ENCODE measurements around the gene KRT23.

The KRT23 gene

DNA sequence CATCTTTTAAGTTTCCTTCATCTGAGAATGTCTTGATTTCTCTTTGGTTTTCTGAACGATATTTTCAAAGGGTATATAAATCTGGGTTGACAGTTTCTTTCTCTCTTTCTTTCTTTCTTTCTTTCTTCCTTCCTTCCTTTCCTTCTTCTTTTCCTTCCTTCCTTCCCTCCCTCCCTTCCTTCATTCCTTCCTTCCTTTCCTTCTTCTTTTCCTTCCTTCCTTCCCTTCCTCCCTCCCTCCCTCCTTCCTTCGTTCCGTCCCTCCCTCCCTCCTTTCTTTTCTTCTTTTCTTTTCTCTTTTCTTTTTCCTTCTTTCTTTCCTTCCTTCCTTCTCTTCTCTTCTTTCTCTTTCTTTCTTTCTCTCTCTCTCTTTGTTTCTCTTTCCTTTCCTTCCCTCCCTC, 36.9 kb upstream of the KRT23 start:
- no peak overlapping the region for H3K4me3 ChIP-seq
- no peaks in the 10 kb centered on the region for H3K36me3 ChIP-seq (ENCODE audit: insufficient read depth, low read length)
- TF ChIP-seq EZH2 (IDR thresholded peaks at IDR 0.05) (no peak), FOXP2 (optimal IDR thresholded peaks at IDR 0.05; ENCODE audit: control extremely low read depth, extremely low read length, insufficient read depth) (no peak), POLR2AphosphoS5 (IDR thresholded peaks at IDR 0.05; ENCODE audit: borderline replicate concordance, low read depth, low read length) (no peak)

DNA sequence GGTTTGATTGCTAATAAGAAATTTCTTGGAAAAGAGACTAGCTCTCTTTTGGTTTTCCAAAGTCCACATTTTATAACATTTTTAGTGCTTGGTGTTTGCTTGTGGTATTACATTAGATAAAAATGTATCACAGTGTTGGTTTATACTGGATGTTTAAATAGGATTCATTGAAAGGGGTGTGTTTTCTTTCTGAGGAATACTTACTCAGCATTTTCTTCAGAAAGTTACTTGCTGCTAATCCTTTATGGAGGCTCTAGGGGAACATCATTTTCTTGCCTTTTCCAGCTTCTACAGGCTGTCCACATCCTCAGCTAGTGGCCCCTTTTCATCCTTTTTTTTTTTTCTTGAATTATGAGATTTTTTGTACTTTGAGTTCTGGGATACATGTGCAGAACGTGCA, 30.1 kb upstream of the KRT23 start:
- Histone ChIP-seq H3K36me3 (ENCODE audit: insufficient read depth, low read length) (no peaks in the 10 kb centered on the region), H3K27ac (0 out of 2 replicates have a peak overlapping the region, but pooled peaks have one; percentile 33), H3K4me3 (no peak overlapping the region), H3K9me3 (ENCODE audit: low read depth, low read length) (no peaks in the 10 kb centered on the region; the same call in 1 of the 2 replicates), H3K9ac (ENCODE audit: insufficient read length) (no peak overlapping the region)
- TF ChIP-seq EZH2 (IDR thresholded peaks at IDR 0.05) (no peak), FOXP2 (optimal IDR thresholded peaks at IDR 0.05; ENCODE audit: control extremely low read depth, extremely low read length, insufficient read depth) (no peak), POLR2AphosphoS5 (IDR thresholded peaks at IDR 0.05; ENCODE audit: borderline replicate concordance, low read depth, low read length) (no peak)
- DNase-seq (ENCODE audit: low read depth, low spot score) = no peak

More for the DNA sequence above, 36.9 kb upstream of the KRT23 start:
- H3K9me3 ChIP-seq (ENCODE audit: low read depth, low read length) = no peaks in the 10 kb centered on the region; the same call in 1 of the 2 replicates
- DNase-seq (ENCODE audit: low read depth, low spot score) = no peak
- no peak overlapping the region for H3K9ac ChIP-seq (ENCODE audit: insufficient read length)
- H3K27ac ChIP-seq = no peak overlapping the region

DNA sequence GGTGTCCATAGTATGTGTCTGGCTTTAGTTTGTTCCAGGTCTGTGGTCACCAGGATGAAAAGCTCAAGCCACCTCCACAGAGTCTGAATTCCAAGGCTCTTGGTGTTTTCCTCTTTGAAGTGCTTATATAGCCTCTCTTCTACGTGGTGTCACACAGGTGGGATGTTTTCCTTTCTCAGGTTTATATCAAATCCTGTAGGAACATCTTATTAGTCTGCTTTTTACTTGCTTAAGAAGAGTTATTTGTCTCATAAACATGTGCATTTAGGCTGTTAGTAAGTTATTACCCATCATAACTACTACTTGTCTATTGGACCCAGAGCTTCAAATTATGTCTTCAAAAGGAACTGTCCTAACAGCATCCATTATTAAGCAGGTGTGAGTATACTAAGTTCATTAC, 29.4 kb upstream of the KRT23 start, which contains the start of gene KRT39:
Gene KRT39, minus strand, starts transcription at position 101 of the 400 bp plus-strand sequence. Its CDS starts 92 bp downstream, at position 9.
- TF ChIP-seq EZH2 (IDR thresholded peaks at IDR 0.05) = no peak
- TF ChIP-seq FOXP2 (optimal IDR thresholded peaks at IDR 0.05; ENCODE audit: control extremely low read depth, extremely low read length, insufficient read depth) = no peak
- TF ChIP-seq POLR2AphosphoS5 (IDR thresholded peaks at IDR 0.05; ENCODE audit: borderline replicate concordance, low read depth, low read length) = no peak
- no peak within 1 kb of the TSS for H3K9ac ChIP-seq (ENCODE audit: insufficient read length)

DNA sequence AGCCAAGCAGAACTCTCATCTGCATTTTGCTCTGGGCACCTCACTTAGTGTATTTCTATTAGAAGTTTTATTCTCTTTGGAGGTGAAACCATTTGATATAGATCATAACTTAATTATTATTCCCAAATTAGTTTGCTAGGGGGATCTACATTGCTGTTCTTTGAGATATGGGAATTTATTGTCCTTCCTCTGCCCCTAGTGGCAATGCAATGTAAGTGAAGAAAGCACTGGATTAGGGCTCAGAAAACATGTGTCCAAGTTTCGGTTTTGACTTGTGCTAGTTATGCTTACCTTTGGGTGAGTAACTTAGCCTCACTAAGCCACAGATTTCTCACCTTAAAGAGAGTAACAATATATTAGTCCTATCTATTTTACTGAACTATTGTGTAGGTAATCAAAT, 26.4 kb upstream of the KRT23 start:
- TF ChIP-seq POLR2AphosphoS5 (IDR thresholded peaks at IDR 0.05; ENCODE audit: borderline replicate concordance, low read depth, low read length) (no peak), EZH2 (IDR thresholded peaks at IDR 0.05) (no peak), FOXP2 (optimal IDR thresholded peaks at IDR 0.05; ENCODE audit: control extremely low read depth, extremely low read length, insufficient read depth) (no peak)
- H3K9ac ChIP-seq (ENCODE audit: insufficient read length) = no peak overlapping the region
- no peak for DNase-seq (ENCODE audit: low read depth, low spot score)

More for the DNA sequence above, 29.4 kb upstream of the KRT23 start, which contains the start of gene KRT39:
- Histone ChIP-seq H3K36me3 (ENCODE audit: insufficient read depth, low read length) (no peaks in the 10 kb centered on the region), H3K27ac (0 out of 2 replicates have a peak within 1 kb of the TSS, but pooled peaks have one; percentile 33), H3K4me3 (no peak within 1 kb of the TSS), H3K9me3 (ENCODE audit: low read depth, low read length) (no peaks in the 10 kb centered on the region; the same call in 1 of the 2 replicates)
- no peak for DNase-seq (ENCODE audit: low read depth, low spot score)

DNA sequence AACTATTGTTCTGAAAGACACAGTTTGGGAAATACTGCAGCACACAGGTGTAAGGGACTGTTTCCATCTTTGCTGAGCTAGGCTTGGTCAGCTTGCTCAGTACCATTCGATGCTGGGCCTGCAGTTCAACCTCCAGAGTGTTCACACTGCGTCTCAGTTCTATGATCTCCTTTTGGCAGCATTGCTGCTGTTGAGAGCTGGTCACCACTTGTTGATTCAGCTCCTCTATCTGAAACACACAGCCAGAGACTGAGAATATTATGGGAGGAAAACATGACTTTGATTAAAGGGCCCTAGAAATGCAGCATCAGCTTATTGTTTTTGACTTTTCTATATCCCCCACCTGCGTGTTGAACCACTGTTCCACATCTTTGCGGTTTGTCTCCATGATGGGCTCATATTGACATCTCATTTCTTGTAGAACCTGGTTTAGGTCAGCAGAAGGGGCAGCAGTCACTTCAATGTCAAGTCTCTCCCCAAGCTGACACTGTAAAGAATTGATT, 24.7 kb upstream of the KRT23 start:
- Histone ChIP-seq H3K27ac (peak overlapping the region; percentile 48; the same call in 1 of the 2 replicates), H3K9me3 (ENCODE audit: low read depth, low read length) (no peaks in the 10 kb centered on the region)
- no peak for DNase-seq (ENCODE audit: low read depth, low spot score)

More for the DNA sequence above, 26.4 kb upstream of the KRT23 start:
- H3K36me3 ChIP-seq (ENCODE audit: insufficient read depth, low read length) = no peaks in the 10 kb centered on the region
- H3K27ac ChIP-seq = no peak overlapping the region
- H3K9me3 ChIP-seq (ENCODE audit: low read depth, low read length) = no peaks in the 10 kb centered on the region
- no peak overlapping the region for H3K4me3 ChIP-seq

DNA sequence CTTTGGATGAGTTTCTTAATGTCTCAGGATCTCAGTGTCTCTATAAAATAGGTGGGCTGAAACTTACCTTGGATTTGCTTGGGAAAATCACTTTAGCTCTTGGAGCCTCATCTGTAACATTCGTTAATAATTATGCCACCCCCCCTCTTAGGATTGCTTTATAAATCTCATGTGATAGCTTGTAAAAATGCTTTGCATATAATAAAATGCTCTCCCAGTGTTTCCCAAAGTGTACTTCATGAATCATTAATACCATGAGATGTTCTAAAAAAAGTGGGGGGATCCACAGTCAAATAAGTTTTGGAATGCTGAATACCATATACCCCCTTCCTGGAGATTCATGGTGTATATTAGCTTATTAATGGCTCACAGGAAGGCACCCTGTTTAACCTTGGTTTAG, 24.1 kb upstream of the KRT23 start:
- Histone ChIP-seq H3K4me3 (no peak overlapping the region; the same call in 1 of the 2 replicates), H3K36me3 (ENCODE audit: insufficient read depth, low read length) (no peaks in the 10 kb centered on the region), H3K9me3 (ENCODE audit: low read depth, low read length) (no peaks in the 10 kb centered on the region), H3K9ac (ENCODE audit: insufficient read length) (no peak overlapping the region), H3K27ac (peak overlapping the region; percentile 63; the same call in 1 of the 2 replicates)
- no peak for DNase-seq (ENCODE audit: low read depth, low spot score)
- TF ChIP-seq POLR2AphosphoS5 (IDR thresholded peaks at IDR 0.05; ENCODE audit: borderline replicate concordance, low read depth, low read length) = no peak
- no peak for TF ChIP-seq FOXP2 (optimal IDR thresholded peaks at IDR 0.05; ENCODE audit: control extremely low read depth, extremely low read length, insufficient read depth)
- no peak for TF ChIP-seq EZH2 (IDR thresholded peaks at IDR 0.05)

More for the DNA sequence above, 24.7 kb upstream of the KRT23 start:
- Histone ChIP-seq H3K36me3 (ENCODE audit: insufficient read depth, low read length) (no peaks in the 10 kb centered on the region), H3K9ac (ENCODE audit: insufficient read length) (no peak overlapping the region), H3K4me3 (no peak overlapping the region)
- TF ChIP-seq EZH2 (IDR thresholded peaks at IDR 0.05) (no peak), FOXP2 (optimal IDR thresholded peaks at IDR 0.05; ENCODE audit: control extremely low read depth, extremely low read length, insufficient read depth) (no peak), POLR2AphosphoS5 (IDR thresholded peaks at IDR 0.05; ENCODE audit: borderline replicate concordance, low read depth, low read length) (no peak)

DNA sequence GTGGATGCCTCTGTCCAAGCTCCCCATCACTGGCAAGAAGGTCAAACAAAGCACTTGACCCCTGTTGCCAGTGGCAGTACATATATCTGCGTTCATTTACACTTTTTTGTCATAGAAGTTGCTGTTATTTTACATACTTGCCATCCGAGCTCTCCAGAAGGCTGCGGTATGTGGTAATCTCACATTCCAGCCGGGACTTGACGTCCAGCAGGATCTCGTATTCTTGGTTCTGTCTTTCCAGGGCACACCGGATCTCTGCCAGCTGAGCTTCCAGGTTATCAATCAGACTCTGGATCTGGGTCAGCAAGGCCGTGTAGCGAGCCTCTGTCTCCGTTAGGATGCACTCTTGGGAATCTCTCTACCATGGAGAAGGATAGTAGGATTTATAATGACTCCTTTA, 22.7 kb upstream of the KRT23 start:
- no peaks in the 10 kb centered on the region for H3K9me3 ChIP-seq (ENCODE audit: low read depth, low read length)

DNA sequence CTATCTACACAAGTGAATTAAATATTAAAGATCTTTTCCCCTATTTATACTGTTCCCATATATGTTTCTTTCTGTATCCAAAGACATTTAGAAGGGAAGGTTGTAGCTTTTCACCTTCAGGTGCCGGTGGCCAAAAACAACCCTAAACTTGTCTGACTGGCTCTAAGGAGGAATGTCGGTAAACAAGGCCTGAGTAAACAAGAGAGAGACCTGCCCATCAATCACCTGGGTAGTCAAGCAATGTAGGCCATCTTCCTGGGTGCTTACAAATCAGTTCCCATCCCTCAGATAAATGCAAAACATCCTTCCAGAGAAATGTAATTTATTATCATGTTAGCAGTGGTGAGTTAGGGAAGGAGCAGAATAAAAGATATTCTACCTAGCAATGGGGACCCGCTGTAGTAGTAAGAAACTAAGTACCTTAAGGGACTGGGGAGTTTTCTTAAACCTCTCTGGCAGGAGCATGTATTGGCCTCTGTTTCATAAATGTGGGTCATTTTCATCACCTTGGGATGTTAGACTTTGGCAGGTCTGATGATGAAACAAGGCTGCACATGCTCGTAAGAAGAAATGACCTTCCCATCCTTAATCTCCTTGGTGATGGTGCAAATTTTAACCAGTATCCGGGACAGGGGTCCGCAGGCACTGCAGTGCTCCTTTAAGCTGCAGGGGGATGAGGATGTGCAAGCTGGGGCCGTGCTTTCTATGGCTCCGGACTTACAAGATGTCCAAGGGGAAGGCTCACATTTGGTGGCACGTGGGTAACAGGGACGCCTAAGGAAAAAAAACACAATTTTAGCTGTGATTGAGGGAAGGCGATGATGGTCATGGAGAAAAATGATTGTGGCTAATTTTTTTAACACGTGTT, 20.9 kb upstream of the KRT23 start:
- no peak for TF ChIP-seq EZH2 (IDR thresholded peaks at IDR 0.05)
- TF ChIP-seq POLR2AphosphoS5 (IDR thresholded peaks at IDR 0.05; ENCODE audit: borderline replicate concordance, low read depth, low read length) = no peak
- no peak for TF ChIP-seq FOXP2 (optimal IDR thresholded peaks at IDR 0.05; ENCODE audit: control extremely low read depth, extremely low read length, insufficient read depth)
- no peaks in the 10 kb centered on the region for H3K36me3 ChIP-seq (ENCODE audit: insufficient read depth, low read length)
- H3K9me3 ChIP-seq (ENCODE audit: low read depth, low read length) = no peaks in the 10 kb centered on the region
- H3K4me3 ChIP-seq = no peak overlapping the region
- no peak overlapping the region for H3K27ac ChIP-seq
- DNase-seq (ENCODE audit: low read depth, low spot score) = no peak
- H3K9ac ChIP-seq (ENCODE audit: insufficient read length) = no peak overlapping the region

More for the DNA sequence above, 22.7 kb upstream of the KRT23 start:
- Histone ChIP-seq H3K36me3 (ENCODE audit: insufficient read depth, low read length) (no peaks in the 10 kb centered on the region), H3K9ac (ENCODE audit: insufficient read length) (no peak overlapping the region), H3K4me3 (no peak overlapping the region), H3K27ac (no peak overlapping the region)
- no peak for TF ChIP-seq POLR2AphosphoS5 (IDR thresholded peaks at IDR 0.05; ENCODE audit: borderline replicate concordance, low read depth, low read length)
- TF ChIP-seq FOXP2 (optimal IDR thresholded peaks at IDR 0.05; ENCODE audit: control extremely low read depth, extremely low read length, insufficient read depth) = no peak
- TF ChIP-seq EZH2 (IDR thresholded peaks at IDR 0.05) = no peak
- DNase-seq (ENCODE audit: low read depth, low spot score) = no peak
